IMR-90 (cell line): ENCODE results near the gene DNAJB2. TPM values are rescaled to one million over a fixed set of nuclear protein-coding genes. Genes with fewer than 3 reads are reported as not detected.

Source experiments
- ATAC-seq: fragments of 200-7000 bp; cut with Tn5 transposase; 2 replicates; pipeline ENCODE4 v1.9.1; 2020; ENCODE audit warnings: low read depth, mild to moderate bottlenecking, moderate library complexity
- BruUV-seq: library from RNA; stranded (reverse); fragments of 400-500 nt; replicated peaks from 2 replicates; lab custom pipeline; 2021; lab: Mats Ljungman, UMichigan
- CTCF ChIA-PET: fragments of 300-600 bp; formaldehyde crosslinking; extraction: SDS; loops from one replicate; lab custom pipeline; 2021; ENCODE audit warnings: antibody characterized with exemption; lab: Yijun Ruan, JAX
- POLR2A ChIA-PET: fragments of 300-600 bp; sonication (Branson Sonifier 250); formaldehyde crosslinking; loops from one replicate; lab custom pipeline; 2022; ENCODE audit warnings: antibody characterized with exemption; ENCODE audit not compliant: unreplicated experiment; lab: Charles Lee
- DNase-seq: peaks from one replicate; pipeline ENCODE4 v3.0.0; 2013
- H2AFZ ChIP-seq: replicated peaks from 2 replicates; pipeline ENCODE3; 2013; ENCODE audit warnings: low read length, mild to moderate bottlenecking; ENCODE audit not compliant: poor library complexity
- H2AK5ac ChIP-seq: 2 replicates; pipeline ENCODE4 v1.6.1; 2013; ENCODE audit warnings: low read depth, low read length, inconsistent platforms
- H2AK9ac ChIP-seq: replicated peaks from 2 replicates; pipeline ENCODE3; 2013; ENCODE audit warnings: mild to moderate bottlenecking, low read depth, low read length, moderate library complexity; ENCODE audit not compliant: poor library complexity
- H2BK120ac ChIP-seq: 2 replicates; pipeline ENCODE4 v1.6.1; 2013; ENCODE audit warnings: low read depth, low read length, inconsistent platforms
- H2BK15ac ChIP-seq: 3 replicates; pipeline ENCODE4 v1.6.1; 2013; ENCODE audit warnings: low read depth, low read length, inconsistent platforms
- H2BK20ac ChIP-seq: 2 replicates; pipeline ENCODE4 v1.6.1; 2013; ENCODE audit warnings: low read depth, mild to moderate bottlenecking, inconsistent platforms, low read length, moderate library complexity
- H2BK5ac ChIP-seq: 2 replicates; pipeline ENCODE4 v1.6.1; 2013; ENCODE audit warnings: mild to moderate bottlenecking, low read depth, low read length, inconsistent platforms; ENCODE audit not compliant: poor library complexity, severe bottlenecking
- H3K14ac ChIP-seq: replicated peaks from 2 replicates; pipeline ENCODE4 v1.6.1; 2013; ENCODE audit warnings: low read depth, low read length, inconsistent platforms
- H3K18ac ChIP-seq: 2 replicates; pipeline ENCODE4 v1.6.1; 2013; ENCODE audit warnings: low read depth, low read length, control low read depth
- H3K23ac ChIP-seq: 2 replicates; pipeline ENCODE4 v1.6.1; 2013; ENCODE audit warnings: low read depth, low read length, inconsistent platforms
- H3K27ac ChIP-seq: 2 replicates; pipeline ENCODE4 v1.5.1; 2013; ENCODE audit warnings: mild to moderate bottlenecking, control low read depth, low read length; ENCODE audit not compliant: insufficient read depth
- H3K27me3 ChIP-seq: 2 replicates; pipeline ENCODE4 v1.6.1; 2013; ENCODE audit warnings: low read length; ENCODE audit not compliant: control insufficient read depth, insufficient read depth
- H3K36me3 ChIP-seq: 2 replicates; pipeline ENCODE4 v1.6.1; 2013; ENCODE audit warnings: low read length, mixed read lengths; ENCODE audit not compliant: control insufficient read depth, insufficient read depth
- H3K4ac ChIP-seq: 2 replicates; pipeline ENCODE4 v1.6.1; 2013; ENCODE audit warnings: low read depth, low read length, inconsistent platforms
- H3K4me1 ChIP-seq: 2 replicates; pipeline ENCODE4 v1.6.1; 2013; ENCODE audit warnings: low read length, mixed read lengths; ENCODE audit not compliant: control insufficient read depth, insufficient read depth
- H3K4me2 ChIP-seq: 2 replicates; pipeline ENCODE4 v1.6.1; 2013; ENCODE audit warnings: low read depth, mild to moderate bottlenecking, control low read depth, low read length, moderate library complexity
- H3K4me3 ChIP-seq: 2 replicates; pipeline ENCODE4 v1.5.1; 2013; ENCODE audit warnings: low read depth, mild to moderate bottlenecking, control low read depth, low read length, moderate library complexity; ENCODE audit not compliant: insufficient read depth
- H3K56ac ChIP-seq: 2 replicates; pipeline ENCODE4 v1.6.1; 2013; ENCODE audit warnings: low read length, inconsistent platforms; ENCODE audit not compliant: insufficient read depth; ENCODE audit errors: extremely low read depth
- H3K79me1 ChIP-seq, 2 experiments: 2 replicates each; pipeline ENCODE4 v1.6.1; 2013; ENCODE audit warnings: low read length in 2 of 2, inconsistent platforms in 1 of 2, low read depth in 1 of 2
- H3K9ac ChIP-seq: 2 replicates; pipeline ENCODE4 v1.6.1; 2013; ENCODE audit warnings: low read depth, low read length, control low read depth
- H3K9me1 ChIP-seq: 2 replicates; pipeline ENCODE4 v1.6.1; 2013; ENCODE audit warnings: low read length, inconsistent platforms; ENCODE audit not compliant: insufficient read depth
- H3K9me3 ChIP-seq: 2 replicates; pipeline ENCODE4 v1.6.1; 2013; ENCODE audit warnings: low read length; ENCODE audit not compliant: control insufficient read depth, insufficient read depth
- H4K20me1 ChIP-seq: 2 replicates; pipeline ENCODE4 v1.6.1; 2013; ENCODE audit warnings: low read length, inconsistent platforms; ENCODE audit not compliant: insufficient read depth
- H4K5ac ChIP-seq: 2 replicates; pipeline ENCODE4 v1.6.1; 2013; ENCODE audit warnings: mild to moderate bottlenecking, low read depth, low read length, control low read depth
- H4K8ac ChIP-seq, 2 experiments: 2 replicates each; pipeline ENCODE4 v1.6.1; 2013; ENCODE audit warnings: low read depth in 2 of 2, low read length in 2 of 2, control low read depth in 1 of 2, inconsistent platforms in 1 of 2
- H4K91ac ChIP-seq: 2 replicates; pipeline ENCODE4 v1.6.1; 2013; ENCODE audit warnings: low read depth, low read length, inconsistent platforms; ENCODE audit not compliant: insufficient read depth
- BHLHE40 ChIP-seq: fragments of 150-350 bp; IDR thresholded peaks from 2 replicates; pipeline ENCODE4 v1.6.1; 2016; ENCODE audit warnings: mild to moderate bottlenecking, low read depth, low read length
- RFX5 ChIP-seq: IDR thresholded peaks from 2 replicates; pipeline ENCODE4 v1.8.0; 2012; ENCODE audit warnings: low read depth, mild to moderate bottlenecking, low read length, moderate library complexity
- WGBS, 2 experiments: methylation state at CpG; one replicate each; pipeline versions ENCODE4 v1.1.5 to v1.1.7; 2013; ENCODE audit warnings: missing lambda C conversion rate in 2 of 2; ENCODE audit not compliant: insufficient read length in 1 of 2; ENCODE audit errors: extremely low coverage in 2 of 2; 5-methylcytosine and 5-hydroxymethylcytosine counted together
- dilution Hi-C: fragments of 300-500 bp; cut with HindIII; formaldehyde crosslinking; loops from one replicate; pipeline ENCODE4 v1.14.3; 2018; ENCODE audit warnings: low sequenced_read_pairs; ENCODE audit not compliant: unreplicated experiment
- in situ Hi-C: fragments of 300-500 bp; cut with MboI; formaldehyde crosslinking; loops from 3 replicates; pipeline ENCODE4 v1.14.3; 2019; ENCODE audit warnings: low sequenced_read_pairs, inconsistent platforms, mixed read lengths
- intact Hi-C: fragments of 100-400 bp; cut with micrococcal nuclease; formaldehyde crosslinking; loops from 2 replicates; pipeline ENCODE4 v1.10.0; 2022
- polyA plus RNA-seq, 3 experiments: library from polyadenylated mRNA; depleted of rRNA; stranded (reverse); fragments of >200 nt; gene quantifications; 2 replicates each; pipeline ENCODE4 v1.2.3, GENCODE V29; 2012; ENCODE audit warnings: low replicate concordance in 1 of 3
- total RNA-seq: library from RNA; depleted of rRNA; stranded (reverse); fragments of >200 nt; gene quantifications from 2 replicates; pipeline ENCODE4 v1.2.3, GENCODE V29; 2012

DNAJB2 gene
- total and polyA plus RNA-seq, 2 of the 4 experiments (the other 2 are of a cell fraction) = 30.6 to 45.8 TPM

- CTCF ChIA-PET = no interaction called here
- Histone ChIP-seq H2BK15ac (no peak overlapping the region), H3K4me1 (peaks cover 2% of the 10 kb centered on the region; the same call in 1 of the 2 replicates), H3K9me1 (no peaks in the 10 kb centered on the region), H4K20me1 (no peaks in the 10 kb centered on the region), H3K4me2 (no peak overlapping the region), H4K8ac (no peak overlapping the region), H3K4me3 (no peak overlapping the region), H3K18ac (no peak overlapping the region), H2AK5ac (no peak overlapping the region), H4K91ac (no peak overlapping the region), H3K14ac (no peak overlapping the region), H2AFZ (no peak overlapping the region), H3K23ac (no peak overlapping the region), H3K56ac (no peak overlapping the region), H3K9ac (no peak overlapping the region), H2BK120ac (no peak overlapping the region), H3K9me3 (no peaks in the 10 kb centered on the region), H3K27ac (no peak overlapping the region), H2AK9ac (no peak overlapping the region), H3K79me1 (no peaks in the 10 kb centered on the region), H2BK20ac (no peak overlapping the region), H4K5ac (no peak overlapping the region), H3K4ac (no peak overlapping the region), H2BK5ac (no peak overlapping the region), H3K36me3 (peaks cover 4% of the 10 kb centered on the region), H3K27me3 (no peaks in the 10 kb centered on the region)
- WGBS, 2 experiments = 77% methylated on average over 4 of the region's 11 CpGs; no CpG with 5 or more reads in 1 of the 2 experiments
- in situ Hi-C loops = no loop called here
- intact Hi-C loops = no loop called here
- no TSS peak for BruUV-seq
- POLR2A ChIA-PET = no interaction called here
- ATAC-seq = no peak
- no peak for TF ChIP-seq RFX5
- no peak for TF ChIP-seq BHLHE40
- dilution Hi-C loops = no loop called here
- DNase-seq = no peak
These were observed 23.3 kb downstream of the DNAJB2 start for GRCh38 chr2:219302412-219302968.
